ENCODE measurements around the gene MED13. TPM values are rescaled to one million over a fixed set of nuclear protein-coding genes. Genes with fewer than 3 reads are reported as not detected.

Gene MED13
- polyA plus RNA-seq, 2 of the 4 experiments (the other 2 are of a cell fraction), result 14.1 to 64.1 TPM

DNA sequence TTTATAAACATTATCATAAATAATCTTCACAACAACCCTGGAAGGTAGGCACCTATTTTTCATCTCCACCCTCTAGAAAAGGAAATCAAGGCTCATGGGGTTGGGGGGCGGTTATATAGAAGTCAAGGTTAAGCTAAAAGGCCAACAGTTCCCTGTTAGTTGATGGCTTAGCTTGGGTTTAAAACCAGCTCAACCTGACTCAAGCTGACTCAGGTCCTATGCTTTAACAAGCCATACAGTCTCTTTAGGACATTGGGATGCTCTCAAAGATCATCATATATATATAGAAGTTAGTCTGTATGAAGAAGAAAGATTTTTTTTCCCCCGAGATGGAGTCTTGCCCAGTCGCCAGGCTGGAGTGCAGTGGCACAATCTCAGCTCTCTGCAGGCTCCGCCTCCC is 44.8 kb upstream of the MED13 start (continued):
- no peak for TF ChIP-seq NPAS2 (CRISPR knock-in tag; IDR thresholded peaks at IDR 0.05; ENCODE audit: borderline replicate concordance)
- no peak for TF ChIP-seq CEBPB (IDR thresholded peaks at IDR 0.05)
- TF ChIP-seq KDM5A (IDR thresholded peaks at IDR 0.05), result no peak

DNA sequence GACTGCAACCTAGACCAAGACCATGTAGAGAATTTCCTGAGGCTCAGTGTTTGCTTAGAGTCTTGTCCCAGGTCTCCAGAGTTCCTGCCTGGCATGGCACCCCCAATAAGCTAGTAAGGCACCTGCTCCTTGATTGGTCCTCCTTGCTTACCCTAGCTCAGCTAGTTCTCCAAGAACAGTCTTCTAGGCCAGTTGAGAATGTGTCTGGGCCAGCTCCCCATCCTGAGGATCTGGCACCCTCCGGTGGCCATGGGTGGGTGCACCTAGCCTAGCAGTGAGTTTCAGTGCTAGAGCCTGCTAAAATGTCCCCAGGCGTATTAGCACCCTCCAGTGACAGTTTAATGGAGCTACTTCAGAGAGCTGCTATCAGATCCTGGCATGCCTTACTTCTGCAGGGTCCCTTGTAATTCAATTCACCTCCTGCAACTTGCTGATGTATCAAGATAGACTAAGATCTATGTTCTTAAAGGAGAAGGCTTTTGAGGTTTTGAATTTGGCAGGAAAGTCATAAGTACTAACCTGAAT is 44.4 kb upstream of the MED13 start:
- Histone ChIP-seq H3K4me3 (no peak overlapping the region), H3K4me2 (no peak overlapping the region), H3K9me3 (no peaks in the 10 kb centered on the region), H3K27ac (0 out of 6 replicates have a peak overlapping the region, but pooled peaks of 1 of the 2 experiments have one; percentile 6), H3K4me1 (peaks cover 26% of the 10 kb centered on the region)
- 8% methylated on average over 2 of the region's 2 CpGs for WGBS (ENCODE audit: missing lambda C conversion rate)
- CTCF ChIA-PET, result interaction anchor here (0.6 to 4.4 kb wide), 77 partner anchors 12 to 697 kb away, joined by 3 to 145 read pairs (median 5); partner anchors contain the start of genes BRIP1 and MED13
- TF ChIP-seq GATA3 (IDR thresholded peaks at IDR 0.05; ENCODE audit: borderline replicate concordance) (no peak; the same call in 1 of the 2 replicates), SMC3 (IDR thresholded peaks at IDR 0.05) (peak; percentile 96), RAD21 (conservative IDR thresholded peaks at IDR 0.05 in 1 of 2, IDR thresholded peaks at IDR 0.05 in 1 of 2) (peak; percentile 99 to 100)
- TF ChIP-seq, protein P1, sequence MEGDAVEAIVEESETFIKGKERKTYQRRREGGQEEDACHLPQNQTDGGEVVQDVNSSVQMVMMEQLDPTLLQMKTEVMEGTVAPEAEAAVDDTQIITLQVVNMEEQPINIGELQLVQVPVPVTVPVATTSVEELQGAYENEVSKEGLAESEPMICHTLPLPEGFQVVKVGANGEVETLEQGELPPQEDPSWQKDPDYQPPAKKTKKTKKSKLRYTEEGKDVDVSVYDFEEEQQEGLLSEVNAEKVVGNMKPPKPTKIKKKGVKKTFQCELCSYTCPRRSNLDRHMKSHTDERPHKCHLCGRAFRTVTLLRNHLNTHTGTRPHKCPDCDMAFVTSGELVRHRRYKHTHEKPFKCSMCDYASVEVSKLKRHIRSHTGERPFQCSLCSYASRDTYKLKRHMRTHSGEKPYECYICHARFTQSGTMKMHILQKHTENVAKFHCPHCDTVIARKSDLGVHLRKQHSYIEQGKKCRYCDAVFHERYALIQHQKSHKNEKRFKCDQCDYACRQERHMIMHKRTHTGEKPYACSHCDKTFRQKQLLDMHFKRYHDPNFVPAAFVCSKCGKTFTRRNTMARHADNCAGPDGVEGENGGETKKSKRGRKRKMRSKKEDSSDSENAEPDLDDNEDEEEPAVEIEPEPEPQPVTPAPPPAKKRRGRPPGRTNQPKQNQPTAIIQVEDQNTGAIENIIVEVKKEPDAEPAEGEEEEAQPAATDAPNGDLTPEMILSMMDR (IDR thresholded peaks at IDR 0.05), result peak; percentile 99
- TF ChIP-seq, protein P2, sequence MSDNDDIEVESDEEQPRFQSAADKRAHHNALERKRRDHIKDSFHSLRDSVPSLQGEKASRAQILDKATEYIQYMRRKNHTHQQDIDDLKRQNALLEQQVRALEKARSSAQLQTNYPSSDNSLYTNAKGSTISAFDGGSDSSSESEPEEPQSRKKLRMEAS (IDR thresholded peaks at IDR 0.05), result peak; percentile 29; the same call in 1 of the 2 replicates
- ATAC-seq (peak; percentile 96 to 99), DNase-seq (ENCODE audit: low read depth in 1 of 2, low spot score in 1 of 2) (peak; percentile 92), FAIRE-seq (peak; percentile 54)
- POLR2A ChIA-PET, result interaction anchor here (1.1 to 1.7 kb wide), 3 partner anchors 43 to 246 kb away, joined by 4 to 17 read pairs (median 9); partner anchors contain the start of genes BRIP1 and MED13

DNA sequence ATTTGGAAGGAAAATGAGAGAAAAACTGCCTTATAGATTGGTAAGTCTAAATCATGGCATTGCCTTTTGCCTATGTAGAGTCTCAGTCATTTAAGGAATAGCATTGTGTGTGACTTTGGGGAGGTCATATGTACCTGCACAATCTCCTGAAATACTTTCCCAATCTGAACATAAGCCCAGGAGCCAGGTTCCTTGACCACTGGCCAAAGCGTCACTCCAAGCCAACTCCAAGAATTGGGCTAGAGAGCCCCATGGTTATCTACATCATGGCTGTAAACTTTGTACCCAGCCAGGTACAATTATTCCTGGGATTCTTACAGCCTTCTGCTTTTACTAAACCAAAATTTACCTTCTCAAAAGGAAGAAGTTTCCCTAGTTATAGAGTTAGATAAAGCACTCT is 40.8 kb upstream of the MED13 start:
- TF ChIP-seq, protein P1 (IDR thresholded peaks at IDR 0.05), result no peak
- CTCF ChIA-PET, result interaction anchor here (1.3 to 3.8 kb wide), 4 partner anchors 9 to 269 kb away, joined by 3 to 13 read pairs (median 8); no protein-coding TSS in a partner anchor
- H3K27ac ChIP-seq, result no peak overlapping the region
- peaks cover 13% of the 10 kb centered on the region for H3K4me1 ChIP-seq
- no peaks in the 10 kb centered on the region for H3K9me3 ChIP-seq
- DNase-seq (ENCODE audit: low read depth in 1 of 2, low spot score in 1 of 2) (no peak), ATAC-seq (no peak), FAIRE-seq (no peak)
- H3K4me2 ChIP-seq, result no peak overlapping the region
- H3K4me3 ChIP-seq, result no peak overlapping the region
- POLR2A ChIA-PET, result no interaction called here
- WGBS (ENCODE audit: missing lambda C conversion rate), result 97% methylated on average over 1 of the region's 1 CpG

DNA sequence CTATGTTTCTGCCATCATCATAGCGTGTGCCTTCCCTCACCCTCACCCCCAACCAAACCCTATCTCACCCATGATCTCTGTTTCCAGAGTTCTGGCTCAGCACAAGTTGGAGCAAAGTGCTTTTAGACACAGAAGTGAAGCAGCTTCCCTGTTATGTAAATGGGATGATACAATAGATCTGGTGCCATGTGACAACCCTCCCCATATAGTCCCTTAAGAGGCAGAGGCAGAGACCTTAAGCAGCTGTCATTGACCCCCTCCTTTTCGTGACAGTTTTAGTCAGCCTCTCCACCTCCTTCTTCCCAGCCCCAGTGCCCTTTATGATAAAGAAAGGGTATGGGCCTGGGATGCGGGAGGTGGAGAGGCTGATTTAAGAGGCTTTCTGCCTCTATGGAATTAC is 40.3 kb upstream of the MED13 start:
- ATAC-seq (no peak), FAIRE-seq (no peak), DNase-seq (ENCODE audit: low read depth in 1 of 2, low spot score in 1 of 2) (no peak)
- Histone ChIP-seq H3K4me2 (no peak overlapping the region), H3K27ac (no peak overlapping the region), H3K9me3 (no peaks in the 10 kb centered on the region), H3K4me3 (no peak overlapping the region), H3K4me1 (peaks cover 8% of the 10 kb centered on the region; the same call in 2 of the 3 replicates)
- ChIA-PET POLR2A (no interaction called here), CTCF (interaction anchor here (0.8 to 3.8 kb wide), 3 partner anchors 11 to 269 kb away, joined by 3 to 12 read pairs (median 5); no protein-coding TSS in a partner anchor)
- WGBS (ENCODE audit: missing lambda C conversion rate), result 65% methylated on average over 3 of the region's 3 CpGs
- TF ChIP-seq ZSCAN20 (CRISPR knock-in tag; IDR thresholded peaks at IDR 0.05), result no peak
- no peak for TF ChIP-seq MYC (IDR thresholded peaks at IDR 0.05; ENCODE audit: borderline replicate concordance, low read length)
- TF ChIP-seq, protein P3, sequence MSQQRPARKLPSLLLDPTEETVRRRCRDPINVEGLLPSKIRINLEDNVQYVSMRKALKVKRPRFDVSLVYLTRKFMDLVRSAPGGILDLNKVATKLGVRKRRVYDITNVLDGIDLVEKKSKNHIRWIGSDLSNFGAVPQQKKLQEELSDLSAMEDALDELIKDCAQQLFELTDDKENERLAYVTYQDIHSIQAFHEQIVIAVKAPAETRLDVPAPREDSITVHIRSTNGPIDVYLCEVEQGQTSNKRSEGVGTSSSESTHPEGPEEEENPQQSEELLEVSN (IDR thresholded peaks at IDR 0.05; ENCODE audit: borderline replicate concordance, low read depth), result no peak
- no peak for TF ChIP-seq KDM5A (IDR thresholded peaks at IDR 0.05)
- TF ChIP-seq MAFK (IDR thresholded peaks at IDR 0.05; ENCODE audit: partially characterized antibody), result no peak
- no peak for TF ChIP-seq JUNB (IDR thresholded peaks at IDR 0.05)
- TF ChIP-seq GATA3 (IDR thresholded peaks at IDR 0.05; ENCODE audit: borderline replicate concordance), result no peak
- no peak for TF ChIP-seq HDAC2 (IDR thresholded peaks at IDR 0.05)
- no peak for TF ChIP-seq RAD21 (conservative IDR thresholded peaks at IDR 0.05 in 1 of 2, IDR thresholded peaks at IDR 0.05 in 1 of 2)
- no peak for TF ChIP-seq EHMT2 (IDR thresholded peaks at IDR 0.05; ENCODE audit: low read depth)
- TF ChIP-seq, protein P2 (IDR thresholded peaks at IDR 0.05), result no peak
- TF ChIP-seq NR3C1 (IDR thresholded peaks at IDR 0.05), result no peak
- no peak for TF ChIP-seq JUN (IDR thresholded peaks at IDR 0.05)
- TF ChIP-seq ZC3H11A (IDR thresholded peaks at IDR 0.05), result no peak
- TF ChIP-seq, protein P4, sequence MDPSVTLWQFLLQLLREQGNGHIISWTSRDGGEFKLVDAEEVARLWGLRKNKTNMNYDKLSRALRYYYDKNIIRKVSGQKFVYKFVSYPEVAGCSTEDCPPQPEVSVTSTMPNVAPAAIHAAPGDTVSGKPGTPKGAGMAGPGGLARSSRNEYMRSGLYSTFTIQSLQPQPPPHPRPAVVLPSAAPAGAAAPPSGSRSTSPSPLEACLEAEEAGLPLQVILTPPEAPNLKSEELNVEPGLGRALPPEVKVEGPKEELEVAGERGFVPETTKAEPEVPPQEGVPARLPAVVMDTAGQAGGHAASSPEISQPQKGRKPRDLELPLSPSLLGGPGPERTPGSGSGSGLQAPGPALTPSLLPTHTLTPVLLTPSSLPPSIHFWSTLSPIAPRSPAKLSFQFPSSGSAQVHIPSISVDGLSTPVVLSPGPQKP (IDR thresholded peaks at IDR 0.05; ENCODE audit: low read depth, low read length), result no peak
- no peak for TF ChIP-seq HOXB5 (CRISPR knock-in tag; IDR thresholded peaks at IDR 0.05)
- no peak for TF ChIP-seq NPAS2 (CRISPR knock-in tag; IDR thresholded peaks at IDR 0.05; ENCODE audit: borderline replicate concordance)
- no peak for TF ChIP-seq ZFP36 (IDR thresholded peaks at IDR 0.05; ENCODE audit: borderline replicate concordance, partially characterized antibody)

Measured in A549 (cell line).